K562 (cell line): Measurements from ENCODE around the gene VIPR1. TPM values are rescaled to one million over a fixed set of nuclear protein-coding genes. Genes with fewer than 3 reads are reported as not detected.

Experiments
- ATAC-seq: fragments of 200-7000 bp; cut with Tn5 transposase; 3 replicates; pipeline ENCODE4 v1.9.1; 2020; ENCODE audit warnings: moderate library complexity
- BruUV-seq: library from RNA; stranded (reverse); fragments of 400-500 nt; replicated peaks from 2 replicates; lab custom pipeline; 2021; lab: Mats Ljungman, UMichigan
- CTCF ChIA-PET: fragments of 300-600 bp; formaldehyde crosslinking; extraction: SDS; loops from one replicate; lab custom pipeline; 2021; ENCODE audit warnings: low intra/inter-chr PET ratio; lab: Yijun Ruan, JAX
- POLR2A ChIA-PET: fragments of 300-600, 350-650 bp; sonication (Branson Sonifier 250); formaldehyde crosslinking; extraction: SDS; loops from one replicate; lab custom pipeline; 2021; ENCODE audit warnings: antibody characterized with exemption, inconsistent platforms; lab: Yijun Ruan, JAX
- DNase-seq, 4 experiments: peaks; one replicate each; pipeline versions ENCODE4 v3.0.0 to v3.0.0-alpha.2; 2011 to 2018; ENCODE audit warnings: low spot score in 3 of 4, mixed read lengths in 3 of 4; ENCODE audit errors: extremely low read depth in 1 of 4
- FAIRE-seq: peaks from 2 replicates; lab custom pipeline; 2011; peaks lifted over from hg19 to GRCh38; lab: Jason Lieb, UNC
- H2AFZ ChIP-seq: 2 replicates; pipeline ENCODE4 v1.6.0; 2011; ENCODE audit warnings: low read depth, low read length, control low read depth, inconsistent platforms
- H3K27ac ChIP-seq: fragments of 200-600 bp; 3 replicates; pipeline ENCODE4 v1.8.0; 2011; ENCODE audit warnings: low read depth, mild to moderate bottlenecking, control low read depth, inconsistent platforms, low read length, moderate library complexity, mixed read lengths; ENCODE audit errors: extremely low read depth
- H3K27me3 ChIP-seq, 2 experiments: fragments of 300-600 bp in 1 of 2; 2 replicates in 1 of 2; 3 replicates in 1 of 2; pipeline versions ENCODE4 v1.6.0 to v1.8.0; 2011; ENCODE audit warnings: inconsistent platforms in 2 of 2, low read length in 2 of 2, mild to moderate bottlenecking in 1 of 2, mixed read lengths in 1 of 2, moderate library complexity in 1 of 2; ENCODE audit not compliant: control insufficient read depth in 2 of 2, insufficient read depth in 2 of 2
- H3K36me3 ChIP-seq: fragments of 300-600 bp; 3 replicates; pipeline ENCODE4 v1.8.0; 2011; ENCODE audit warnings: mild to moderate bottlenecking, low read length, inconsistent platforms; ENCODE audit not compliant: control insufficient read depth, insufficient read depth
- H3K4me1 ChIP-seq, 2 experiments: fragments of 200-600 bp in 1 of 2; replicated peaks in 1 of 2; 2 replicates in 1 of 2; 3 replicates in 1 of 2; pipeline versions ENCODE4 v1.5.1 to v1.8.0; 2011; ENCODE audit warnings: inconsistent platforms in 2 of 2, low read length in 2 of 2, mild to moderate bottlenecking in 1 of 2, mixed read lengths in 1 of 2, moderate library complexity in 1 of 2; ENCODE audit not compliant: control insufficient read depth in 2 of 2, insufficient read depth in 2 of 2
- H3K4me2 ChIP-seq: 2 replicates; pipeline ENCODE4 v1.6.1; 2011; ENCODE audit warnings: low read length, control low read depth, inconsistent platforms, mixed read lengths; ENCODE audit not compliant: insufficient read depth
- H3K4me3 ChIP-seq: fragments of 200-600 bp; sonication (generic), shearing (Covaris generic); 2 replicates; pipeline ENCODE4 v1.5.1; 2016; ENCODE audit warnings: control low read depth, inconsistent platforms
- H3K79me2 ChIP-seq: fragments of 200-600 bp; 3 replicates; pipeline ENCODE4 v1.8.0; 2011; ENCODE audit warnings: low read length, inconsistent platforms; ENCODE audit not compliant: control insufficient read depth, insufficient read depth
- H3K9ac ChIP-seq, 2 experiments: 2 replicates each; pipeline versions ENCODE4 v1.6.0 to v1.6.1; 2011; ENCODE audit warnings: low read depth in 2 of 2, low read length in 2 of 2, control low read depth in 1 of 2, inconsistent platforms in 1 of 2, mild to moderate bottlenecking in 1 of 2, mixed read lengths in 1 of 2; ENCODE audit not compliant: insufficient read depth in 1 of 2
- H3K9me1 ChIP-seq: one replicate; pipeline ENCODE4 v1.6.0; 2011; ENCODE audit warnings: inconsistent platforms, mild to moderate bottlenecking, low read length, moderate library complexity; ENCODE audit not compliant: control insufficient read depth, insufficient read depth
- H3K9me3 ChIP-seq: replicated peaks from 2 replicates; pipeline ENCODE4 v1.5.1; 2011; ENCODE audit warnings: low read depth, low read length, inconsistent platforms; ENCODE audit not compliant: control insufficient read depth, insufficient read depth
- H4K20me1 ChIP-seq: replicated peaks from 2 replicates; pipeline ENCODE4 v1.6.1; 2011; ENCODE audit warnings: low read length, inconsistent platforms, mixed read lengths; ENCODE audit not compliant: control insufficient read depth, insufficient read depth
- ASH1L ChIP-seq: fragments of 450-650 bp; IDR thresholded peaks from 2 replicates; pipeline ENCODE4 v1.6.1; 2018; ENCODE audit warnings: borderline replicate concordance, mild to moderate bottlenecking, low read depth; ENCODE audit not compliant: partially characterized antibody
- SPI1 ChIP-seq: IDR thresholded peaks from 2 replicates; pipeline ENCODE4 v1.6.1; 2011; ENCODE audit warnings: low read depth, low read length, control low read depth, borderline replicate concordance
- TAF1 ChIP-seq: IDR thresholded peaks from 2 replicates; pipeline ENCODE4 v1.6.1; 2011; ENCODE audit warnings: mild to moderate bottlenecking, low read length, moderate library complexity; ENCODE audit not compliant: insufficient read depth, control insufficient read depth, severe bottlenecking; ENCODE audit errors: extremely low read depth
- ZNF263 ChIP-seq: sonication (generic); formaldehyde crosslinking; IDR thresholded peaks from 2 replicates; pipeline ENCODE4 v1.8.0; 2022; ENCODE audit warnings: mild to moderate bottlenecking, missing genetic modification reagents, borderline replicate concordance
- ZNF282 ChIP-seq: sonication (generic); formaldehyde crosslinking; IDR thresholded peaks from 2 replicates; pipeline ENCODE4 v1.8.1; 2023; ENCODE audit warnings: missing genetic modification reagents
- WGBS: fragments of 100-300 bp; shearing (Covaris generic); methylation state at CpG from one replicate; pipeline ENCODE4 v1.1.6; 2016; ENCODE audit warnings: low coverage, mixed read lengths; ENCODE audit not compliant: insufficient coverage; ENCODE audit errors: missing lambda C conversion rate; 5-methylcytosine and 5-hydroxymethylcytosine counted together
- in situ Hi-C: fragments of 300-500 bp; cut with MboI; formaldehyde crosslinking; loops from 4 replicates; pipeline ENCODE4 v1.15.0; 2018; ENCODE audit warnings: inconsistent platforms, mixed read lengths
- intact Hi-C: fragments of 100-400 bp; cut with micrococcal nuclease; formaldehyde crosslinking; loops from 2 replicates; pipeline ENCODE4 v1.14.2; 2022
- polyA plus RNA-seq, 8 experiments: library from polyadenylated mRNA; depleted of rRNA in 4 of 8; stranded (reverse) in 5 of 8; unstranded in 3 of 8; fragments of >200 nt; fragmentation: Nextera tagmentation in 2 of 8; fragmentation: Illumina TruSeq in 1 of 8; extraction: Ambion mirVana in 2 of 8; extraction: Trizol in 1 of 8; gene quantifications; 2 replicates each; pipeline versions ENCODE4 v1.2.1 to v1.2.3, GENCODE V29; 2011 to 2014; ENCODE audit warnings: inconsistent platforms in 1 of 8, missing spikeins in 1 of 8
- total RNA-seq, 7 experiments: library from RNA; depleted of rRNA in 6 of 7; stranded (reverse); fragments of >200 nt in 6 of 7; fragmentation: Illumina TruSeq in 2 of 7; extraction: Trizol in 2 of 7; gene quantifications; 2 replicates each; pipeline versions ENCODE4 v1.2.1 to v1.2.3, GENCODE V29; 2011 to 2021; ENCODE audit warnings: low replicate concordance in 1 of 7

Gene VIPR1
- total and polyA plus RNA-seq, 9 of the 15 experiments (the other 6 are each of a cell fraction or from before 2014, with no cell fraction given) = 0.04 to 0.38 (median 0.12) TPM; not detected in 3

GRCh38 chr3:42497009-42497731 lies 5.3 kb upstream of the VIPR1 start:
- H3K79me2 ChIP-seq = no peaks in the 10 kb centered on the region
- H3K9ac ChIP-seq = no peak overlapping the region
- no peaks in the 10 kb centered on the region for H3K9me3 ChIP-seq
- FAIRE-seq = no peak
- H3K27me3 ChIP-seq = peaks cover 27 to 52% of the 10 kb centered on the region in 2 experiments
- in situ Hi-C loops = no loop called here
- intact Hi-C loops = no loop called here
- no peak overlapping the region for H2AFZ ChIP-seq
- CTCF ChIA-PET = no interaction called here
- WGBS = under 1% methylated on average over 13 of the region's 13 CpGs
- BruUV-seq = no TSS peak
- H3K9me1 ChIP-seq = no peaks in the 10 kb centered on the region
- TF ChIP-seq ZNF282 (CRISPR knock-in tag) (no peak), TAF1 (no peak), ASH1L (no peak), SPI1 (peak; percentile 14; the same call in 1 of the 2 replicates), ZNF263 (0 out of 2 replicates have a peak, but pooled peaks have one; percentile 36)
- TF ChIP-seq, all 486 proteins: peak for 2
- H3K27ac ChIP-seq = no peak overlapping the region
- no peak overlapping the region for H3K4me3 ChIP-seq
- peaks cover 17% of the 10 kb centered on the region for H4K20me1 ChIP-seq
- POLR2A ChIA-PET = interaction anchor here (0.7 to 1.4 kb wide), 3 partner anchors 9 to 564 kb away, joined by 3 to 8 read pairs (median 4); no protein-coding TSS in a partner anchor
- peaks cover 0 to 14% of the 10 kb centered on the region in 2 experiments; a peak in 3 of 5 replicates for H3K4me1 ChIP-seq
- DNase-seq (no peak), ATAC-seq (no peak)
- no peak overlapping the region for H3K4me2 ChIP-seq
- no peaks in the 10 kb centered on the region for H3K36me3 ChIP-seq
